ENCODE results near the gene ANXA2R.

DNA sequence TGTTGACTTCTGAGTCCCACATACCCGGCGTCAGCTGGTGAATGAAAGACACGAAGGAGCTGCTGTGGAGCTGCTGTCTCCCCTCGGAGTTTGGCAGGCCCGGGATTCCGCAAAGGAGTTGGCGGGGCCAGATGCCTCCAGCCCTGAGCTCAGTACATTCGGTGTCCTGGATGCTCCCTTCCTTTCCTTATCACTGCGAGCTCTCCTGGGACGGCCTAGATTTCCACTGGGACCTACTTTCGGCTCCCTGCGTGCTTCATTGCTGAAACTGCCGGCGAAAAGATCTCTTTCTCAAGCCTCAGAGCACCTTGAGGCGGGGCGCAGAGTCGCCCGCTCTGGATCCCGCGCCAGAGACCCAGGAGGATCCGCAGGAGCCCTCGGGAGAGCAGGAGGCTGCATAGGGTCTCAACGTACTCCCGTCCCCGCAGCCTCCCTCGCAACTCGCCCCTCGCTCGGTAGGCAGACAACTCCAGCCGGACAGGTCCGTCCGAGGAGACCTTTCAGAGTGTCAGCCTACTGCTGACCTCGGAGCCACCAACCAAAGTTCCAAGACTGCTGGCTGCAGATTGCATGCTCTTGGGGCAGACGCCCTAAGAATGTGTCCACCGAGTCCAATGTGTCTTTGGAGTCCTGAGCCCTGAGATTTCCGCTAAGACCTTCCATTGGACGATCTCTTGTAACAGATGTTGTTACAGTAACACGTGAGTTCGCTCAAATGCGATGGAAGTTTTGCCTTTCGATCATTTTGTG, 6.1 kb downstream of the ANXA2R start:
- TF ChIP-seq, protein P1, sequence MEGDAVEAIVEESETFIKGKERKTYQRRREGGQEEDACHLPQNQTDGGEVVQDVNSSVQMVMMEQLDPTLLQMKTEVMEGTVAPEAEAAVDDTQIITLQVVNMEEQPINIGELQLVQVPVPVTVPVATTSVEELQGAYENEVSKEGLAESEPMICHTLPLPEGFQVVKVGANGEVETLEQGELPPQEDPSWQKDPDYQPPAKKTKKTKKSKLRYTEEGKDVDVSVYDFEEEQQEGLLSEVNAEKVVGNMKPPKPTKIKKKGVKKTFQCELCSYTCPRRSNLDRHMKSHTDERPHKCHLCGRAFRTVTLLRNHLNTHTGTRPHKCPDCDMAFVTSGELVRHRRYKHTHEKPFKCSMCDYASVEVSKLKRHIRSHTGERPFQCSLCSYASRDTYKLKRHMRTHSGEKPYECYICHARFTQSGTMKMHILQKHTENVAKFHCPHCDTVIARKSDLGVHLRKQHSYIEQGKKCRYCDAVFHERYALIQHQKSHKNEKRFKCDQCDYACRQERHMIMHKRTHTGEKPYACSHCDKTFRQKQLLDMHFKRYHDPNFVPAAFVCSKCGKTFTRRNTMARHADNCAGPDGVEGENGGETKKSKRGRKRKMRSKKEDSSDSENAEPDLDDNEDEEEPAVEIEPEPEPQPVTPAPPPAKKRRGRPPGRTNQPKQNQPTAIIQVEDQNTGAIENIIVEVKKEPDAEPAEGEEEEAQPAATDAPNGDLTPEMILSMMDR (conservative IDR thresholded peaks at IDR 0.05; ENCODE audit: low read depth, low read length) = no peak
- TF ChIP-seq MXI1 (IDR thresholded peaks at IDR 0.05; ENCODE audit: borderline replicate concordance, low read depth, low read length) (no peak), RAD21 (IDR thresholded peaks at IDR 0.05; ENCODE audit: low read length) (no peak), MAFK (IDR thresholded peaks at IDR 0.05; ENCODE audit: low read depth, low read length) (no peak), POLR2A (IDR thresholded peaks at IDR 0.05; ENCODE audit: low read depth, low read length) (no peak), MAZ (IDR thresholded peaks at IDR 0.05; ENCODE audit: borderline replicate concordance, low read depth, low read length) (peak; percentile 12; the same call in 1 of the 2 replicates), NFE2L2 (IDR thresholded peaks at IDR 0.05; ENCODE audit: low read depth, low read length) (no peak), BHLHE40 (IDR thresholded peaks at IDR 0.05; ENCODE audit: low read depth, low read length) (no peak), RCOR1 (IDR thresholded peaks at IDR 0.05; ENCODE audit: insufficient replicate concordance, low read length) (no peak), CEBPB (IDR thresholded peaks at IDR 0.05; ENCODE audit: low read depth, low read length) (no peak), FOS (IDR thresholded peaks at IDR 0.05; ENCODE audit: low read depth, low read length) (no peak)
- TF ChIP-seq, protein P2, sequence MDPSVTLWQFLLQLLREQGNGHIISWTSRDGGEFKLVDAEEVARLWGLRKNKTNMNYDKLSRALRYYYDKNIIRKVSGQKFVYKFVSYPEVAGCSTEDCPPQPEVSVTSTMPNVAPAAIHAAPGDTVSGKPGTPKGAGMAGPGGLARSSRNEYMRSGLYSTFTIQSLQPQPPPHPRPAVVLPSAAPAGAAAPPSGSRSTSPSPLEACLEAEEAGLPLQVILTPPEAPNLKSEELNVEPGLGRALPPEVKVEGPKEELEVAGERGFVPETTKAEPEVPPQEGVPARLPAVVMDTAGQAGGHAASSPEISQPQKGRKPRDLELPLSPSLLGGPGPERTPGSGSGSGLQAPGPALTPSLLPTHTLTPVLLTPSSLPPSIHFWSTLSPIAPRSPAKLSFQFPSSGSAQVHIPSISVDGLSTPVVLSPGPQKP (IDR thresholded peaks at IDR 0.05; ENCODE audit: borderline replicate concordance, low read depth, low read length) = no peak
- TF ChIP-seq, protein P3, sequence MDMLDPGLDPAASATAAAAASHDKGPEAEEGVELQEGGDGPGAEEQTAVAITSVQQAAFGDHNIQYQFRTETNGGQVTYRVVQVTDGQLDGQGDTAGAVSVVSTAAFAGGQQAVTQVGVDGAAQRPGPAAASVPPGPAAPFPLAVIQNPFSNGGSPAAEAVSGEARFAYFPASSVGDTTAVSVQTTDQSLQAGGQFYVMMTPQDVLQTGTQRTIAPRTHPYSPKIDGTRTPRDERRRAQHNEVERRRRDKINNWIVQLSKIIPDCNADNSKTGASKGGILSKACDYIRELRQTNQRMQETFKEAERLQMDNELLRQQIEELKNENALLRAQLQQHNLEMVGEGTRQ (IDR thresholded peaks at IDR 0.05; ENCODE audit: low read depth, low read length) = no peak
